H54 (cell line): Measurements from ENCODE around the gene POLR3H.

Source experiments
- DNase-seq: peaks from one replicate; pipeline ENCODE4 v3.0.0; 2011; ENCODE audit warnings: low spot score, mixed read lengths; ENCODE audit not compliant: insufficient read length
- FAIRE-seq: peaks from 3 replicates; lab custom pipeline; 2011; peaks lifted over from hg19 to GRCh38; lab: Jason Lieb, UNC
- POLR2A ChIP-seq: IDR thresholded peaks from 2 replicates; pipeline ENCODE4 v1.6.1; 2011; ENCODE audit warnings: low read depth, mild to moderate bottlenecking, low read length

POLR3H gene

GRCh38 chr22:41524809-41525449 is 19.3 kb downstream of the POLR3H start:
- TF ChIP-seq POLR2A: no peak
- DNase-seq (no peak), FAIRE-seq (no peak)

DNA sequence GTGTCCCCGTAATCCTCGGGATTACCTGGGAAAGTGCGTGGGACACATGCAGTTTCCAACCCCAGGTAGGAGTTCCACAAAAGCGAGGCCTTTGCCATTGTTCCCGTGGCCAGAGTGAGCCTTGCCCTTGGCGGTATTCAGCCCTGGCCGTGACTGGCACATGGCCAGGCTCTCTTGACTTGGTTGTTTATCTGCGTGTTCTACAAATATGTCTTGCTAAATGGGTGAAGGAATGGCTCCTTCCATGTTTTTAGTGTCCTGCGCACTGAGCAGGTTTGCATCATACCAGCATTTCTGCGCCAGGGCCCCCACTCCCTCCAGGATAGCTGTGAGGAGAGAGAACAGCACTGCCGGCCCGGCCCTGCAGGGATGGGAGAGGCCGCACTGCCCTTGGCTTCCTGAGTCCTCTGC is 20.0 kb downstream of the POLR3H start:
- FAIRE-seq: no peak
- no peak for DNase-seq

GRCh38 chr22:41523464-41524221 is 20.6 kb downstream of the POLR3H start:
- TF ChIP-seq POLR2A: no peak
- DNase-seq (peak; percentile 26), FAIRE-seq (no peak)

More for the DNA sequence above, 20.0 kb downstream of the POLR3H start:
- no peak for TF ChIP-seq POLR2A

- TF ChIP-seq POLR2A: no peak
- DNase-seq: no peak
- no peak for FAIRE-seq
These were observed 21.5 kb downstream of the POLR3H start for GRCh38 chr22:41522813-41523212.

DNA sequence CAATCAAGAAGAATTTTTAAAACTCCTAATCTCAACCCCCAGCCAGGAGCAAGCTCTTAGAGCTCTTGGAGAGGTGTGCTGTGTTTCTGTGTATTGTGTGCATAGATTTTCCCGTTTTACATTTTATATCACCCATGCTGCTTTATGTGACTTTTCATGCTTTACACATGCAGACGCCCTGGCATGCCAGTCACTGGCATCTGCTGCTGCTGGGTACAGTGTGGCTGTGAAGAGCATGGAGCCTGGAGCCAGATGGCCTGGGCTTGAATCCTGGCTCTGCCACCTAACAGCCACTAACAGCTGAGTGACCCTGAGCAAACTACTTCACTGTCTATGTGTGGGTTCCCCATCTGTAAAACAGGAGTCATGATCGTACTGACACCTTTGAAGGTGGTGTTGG is 23.1 kb downstream of the POLR3H start:
- DNase-seq (no peak), FAIRE-seq (no peak)
- no peak for TF ChIP-seq POLR2A

- TF ChIP-seq POLR2A: no peak
- DNase-seq (no peak), FAIRE-seq (no peak)
These were observed 26.3 kb downstream of the POLR3H start for GRCh38 chr22:41518048-41518347.

DNA sequence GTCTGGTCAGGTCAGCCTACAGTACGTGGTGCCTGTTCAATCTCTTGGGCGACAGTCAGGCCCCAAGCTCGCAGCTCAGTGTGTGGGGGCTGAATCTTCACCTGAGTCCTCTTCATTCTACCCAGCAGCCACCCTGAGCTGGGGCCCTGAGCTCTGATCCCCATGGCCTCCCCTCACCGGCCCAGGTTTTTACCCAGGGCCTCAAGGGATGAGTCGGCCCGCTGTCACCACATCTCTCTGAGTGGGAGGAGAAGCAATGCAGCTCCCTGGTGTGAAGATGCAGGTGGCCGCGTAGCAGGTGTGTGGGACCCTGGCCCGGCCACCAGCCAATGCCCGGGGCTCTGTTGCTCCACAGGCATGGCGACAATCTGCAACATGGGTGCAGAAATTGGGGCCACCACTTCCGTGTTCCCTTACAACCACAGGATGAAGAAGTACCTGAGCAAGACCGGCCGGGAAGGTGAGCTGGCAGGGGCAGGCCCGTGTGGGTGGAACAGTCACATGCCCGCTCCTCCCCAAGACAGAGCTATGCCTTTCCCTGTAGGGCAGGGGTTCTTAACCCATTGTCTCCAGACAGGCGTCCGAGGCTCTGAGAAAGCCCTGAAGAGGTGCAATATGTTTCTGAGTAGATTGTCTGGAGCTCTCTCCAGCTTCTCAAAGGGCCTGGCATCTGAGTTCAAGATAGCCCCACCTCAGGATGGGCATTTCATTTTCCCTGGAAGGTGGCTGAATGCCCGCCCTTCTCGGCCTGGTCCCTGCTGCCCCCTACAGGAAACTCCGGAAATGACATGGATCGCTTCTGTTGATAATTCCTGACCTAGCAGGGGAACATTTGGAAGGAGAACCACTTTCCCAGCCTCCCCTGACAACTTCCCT is 26.9 kb downstream of the POLR3H start:
- FAIRE-seq: no peak
- TF ChIP-seq POLR2A: no peak
- DNase-seq: peak; percentile 46

- TF ChIP-seq POLR2A: no peak
- DNase-seq (no peak), FAIRE-seq (no peak)
These were observed 27.8 kb downstream of the POLR3H start for GRCh38 chr22:41516462-41516861.

- no peak for DNase-seq
- FAIRE-seq: no peak
- TF ChIP-seq POLR2A: no peak
These were observed 30.9 kb downstream of the POLR3H start for GRCh38 chr22:41513391-41513790.

GRCh38 chr22:41512421-41513194 is 31.7 kb downstream of the POLR3H start:
- DNase-seq (peak; percentile 83), FAIRE-seq (peak; percentile 55)
- TF ChIP-seq POLR2A: no peak

DNA sequence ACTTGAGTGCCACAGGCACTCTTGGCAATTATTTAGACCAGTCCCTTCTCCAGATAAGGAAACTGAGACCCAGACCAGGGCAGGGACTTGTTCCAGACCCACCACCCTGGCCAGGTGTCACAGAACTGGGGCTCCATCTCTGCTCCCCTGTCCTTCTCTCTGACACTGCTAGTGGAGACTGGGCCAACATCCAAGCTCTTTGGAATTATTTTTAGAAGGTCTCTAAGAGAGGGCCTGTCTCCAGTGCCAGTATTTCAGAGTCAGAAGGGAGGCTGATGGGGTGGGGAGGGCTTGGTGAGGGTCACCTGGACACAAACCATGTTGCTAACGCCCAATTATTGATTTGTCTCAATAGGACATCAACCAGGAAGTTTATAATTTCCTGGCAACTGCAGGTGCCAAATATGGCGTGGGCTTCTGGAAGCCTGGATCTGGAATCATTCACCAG is 32.7 kb downstream of the POLR3H start:
- no peak for DNase-seq

GRCh38 chr22:41508770-41509170 is 35.5 kb downstream of the POLR3H start:
- DNase-seq (no peak), FAIRE-seq (no peak)
- TF ChIP-seq POLR2A: no peak

More for the DNA sequence above, 32.7 kb downstream of the POLR3H start:
- FAIRE-seq: no peak
- TF ChIP-seq POLR2A: no peak

DNA sequence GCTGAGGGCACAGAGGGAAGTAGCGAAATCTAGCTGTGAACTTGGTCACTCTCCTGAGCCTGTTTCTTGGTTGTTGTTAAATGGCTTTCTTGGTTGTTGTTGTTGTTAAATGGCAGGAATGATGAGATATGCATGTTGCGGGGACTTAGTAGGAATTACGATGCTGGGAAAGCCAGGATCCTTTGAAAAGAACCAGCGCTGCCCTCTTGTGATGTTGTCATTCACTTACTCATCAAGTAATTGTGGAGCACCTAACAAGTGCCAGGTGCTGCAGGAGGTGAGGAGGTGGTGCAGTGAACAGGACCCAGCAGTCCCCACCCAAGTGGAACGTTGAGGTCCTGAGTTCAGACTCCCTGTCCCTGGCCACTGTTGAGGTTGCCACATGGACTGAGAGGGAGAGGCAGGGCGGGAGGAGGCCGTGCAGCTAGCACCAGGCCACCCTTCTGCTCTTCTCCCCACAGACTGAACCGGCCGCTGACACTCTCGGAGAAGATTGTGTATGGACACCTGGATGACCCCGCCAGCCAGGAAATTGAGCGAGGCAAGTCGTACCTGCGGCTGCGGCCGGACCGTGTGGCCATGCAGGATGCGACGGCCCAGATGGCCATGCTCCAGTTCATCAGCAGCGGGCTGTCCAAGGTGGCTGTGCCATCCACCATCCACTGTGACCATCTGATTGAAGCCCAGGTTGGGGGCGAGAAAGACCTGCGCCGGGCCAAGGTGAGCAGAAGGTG is 36.8 kb downstream of the POLR3H start:
- FAIRE-seq: no peak
- DNase-seq: no peak
- no peak for TF ChIP-seq POLR2A
